A549 (cell line): ENCODE results near the gene SRGAP3. TPM values are rescaled to one million over a fixed set of nuclear protein-coding genes. Genes with fewer than 3 reads are reported as not detected.

Source experiments
- ATAC-seq, 2 experiments: fragments of 200-7000 bp in 1 of 2; fragments of >200 bp in 1 of 2; cut with Nextera tagmentation in 1 of 2; cut with Tn5 transposase in 1 of 2; 3 replicates each; pipeline versions ENCODE4 v1.8.0 to v1.9.1; 2018 to 2020; ENCODE audit warnings: mild to moderate bottlenecking in 1 of 2, moderate library complexity in 1 of 2
- CTCF ChIA-PET: fragments of 300-600 bp; sonication (Branson Sonifier 250); formaldehyde crosslinking; extraction: SDS; loops from one replicate; lab custom pipeline; 2021; ENCODE audit warnings: antibody characterized with exemption, inconsistent platforms; lab: Yijun Ruan, JAX
- POLR2A ChIA-PET: fragments of 350-600 bp; formaldehyde crosslinking; extraction: SDS; loops from one replicate; lab custom pipeline; 2021; ENCODE audit warnings: antibody characterized with exemption, inconsistent platforms; lab: Yijun Ruan, JAX
- DNase-seq, 2 experiments: peaks; one replicate each; pipeline versions ENCODE4 v3.0.0 to v3.0.0-alpha.2; 2011 to 2016; ENCODE audit warnings: low read depth in 1 of 2, low spot score in 1 of 2
- FAIRE-seq: peaks from 2 replicates; lab custom pipeline; 2011; peaks lifted over from hg19 to GRCh38; lab: Jason Lieb, UNC
- H3K27ac ChIP-seq, 2 experiments: fragments of >200 bp; sonication (Bioruptor Twin); formaldehyde crosslinking; 3 replicates each; pipeline ENCODE4 v1.5.1; 2016 to 2017
- H3K4me1 ChIP-seq: fragments of >200 bp; sonication (Bioruptor Twin); formaldehyde crosslinking; 3 replicates; pipeline ENCODE4 v1.6.1; 2016
- H3K4me2 ChIP-seq: fragments of >200 bp; sonication (Bioruptor Twin); formaldehyde crosslinking; 3 replicates; pipeline ENCODE4 v1.6.1; 2016
- H3K4me3 ChIP-seq: fragments of >200 bp; sonication (Bioruptor Twin); formaldehyde crosslinking; 3 replicates; pipeline ENCODE4 v1.5.1; 2016
- H3K9me3 ChIP-seq: fragments of >200 bp; sonication (Bioruptor Twin); formaldehyde crosslinking; 3 replicates; pipeline ENCODE4 v1.6.1; 2016
- CHD4 ChIP-seq: fragments of 200-600 bp; sonication (generic); IDR thresholded peaks from 2 replicates; pipeline ENCODE4 v1.6.1; 2016; ENCODE audit warnings: antibody characterized with exemption, mild to moderate bottlenecking, borderline replicate concordance
- CTCF ChIP-seq: fragments of >200 bp; sonication (Bioruptor Twin); formaldehyde crosslinking; IDR thresholded peaks from 3 replicates; pipeline ENCODE4 v1.5.1; 2016
- HDAC2 ChIP-seq: fragments of 200-600 bp; sonication (generic); IDR thresholded peaks from 2 replicates; pipeline ENCODE4 v1.6.1; 2016
- HES2 ChIP-seq: fragments of >200 bp; sonication (Bioruptor Twin); formaldehyde crosslinking; IDR thresholded peaks from 2 replicates; pipeline ENCODE4 v1.6.1; 2016
- HOXB5 ChIP-seq: fragments of 250-450 bp; sonication (Bioruptor Pico); IDR thresholded peaks from 2 replicates; pipeline ENCODE4 v1.5.0; 2020; ENCODE audit warnings: mild to moderate bottlenecking, moderate library complexity
- JUN ChIP-seq, 2 experiments: fragments of >200 bp; sonication (Bioruptor Twin); formaldehyde crosslinking; IDR thresholded peaks; 2 replicates in 1 of 2; 3 replicates in 1 of 2; pipeline ENCODE4 v1.6.1; 2016 to 2017
- KDM5A ChIP-seq: fragments of 200-600 bp; sonication (generic); IDR thresholded peaks from 2 replicates; pipeline ENCODE4 v1.6.1; 2016; ENCODE audit warnings: antibody characterized with exemption, mild to moderate bottlenecking
- MAFK ChIP-seq: fragments of 450-650 bp; IDR thresholded peaks from 2 replicates; pipeline ENCODE4 v1.6.1; 2014; ENCODE audit not compliant: partially characterized antibody
- MYC ChIP-seq: IDR thresholded peaks from 2 replicates; pipeline ENCODE4 v1.6.1; 2012; ENCODE audit warnings: mild to moderate bottlenecking, inconsistent platforms, low read length, improper control_type of control experiment, borderline replicate concordance
- NR3C1 ChIP-seq: fragments of >200 bp; sonication (Bioruptor Twin); formaldehyde crosslinking; IDR thresholded peaks from 3 replicates; pipeline ENCODE4 v1.6.1; 2017
- PHF8 ChIP-seq: fragments of 200-600 bp; sonication (generic); IDR thresholded peaks from 2 replicates; pipeline ENCODE4 v1.6.1; 2016; ENCODE audit warnings: low read depth, mild to moderate bottlenecking, antibody characterized with exemption, moderate library complexity, borderline replicate concordance
- REST ChIP-seq: fragments of 200-600 bp; sonication (generic); IDR thresholded peaks from 2 replicates; pipeline ENCODE4 v1.6.1; 2016; ENCODE audit warnings: antibody characterized with exemption, mild to moderate bottlenecking, moderate library complexity
- TFCP2L1 ChIP-seq: fragments of 250-450 bp; sonication (Bioruptor Pico); IDR thresholded peaks from 2 replicates; pipeline ENCODE4 v1.5.0; 2021; ENCODE audit warnings: mild to moderate bottlenecking
- ZC3H11A ChIP-seq: fragments of 450-650 bp; IDR thresholded peaks from 2 replicates; pipeline ENCODE4 v1.6.1; 2014; ENCODE audit warnings: antibody characterized with exemption, mild to moderate bottlenecking
- ZFP36 ChIP-seq: fragments of 450-650 bp; IDR thresholded peaks from 2 replicates; pipeline ENCODE4 v1.6.1; 2014; ENCODE audit warnings: borderline replicate concordance; ENCODE audit not compliant: partially characterized antibody
- ZNF302 ChIP-seq: fragments of 250-450 bp; sonication (Bioruptor Pico); IDR thresholded peaks from 2 replicates; pipeline ENCODE4 v1.9.0; 2021; ENCODE audit warnings: inconsistent platforms, mild to moderate bottlenecking, moderate library complexity
- ZSCAN20 ChIP-seq: fragments of 250-450 bp; sonication (Bioruptor Pico); IDR thresholded peaks from 2 replicates; pipeline ENCODE4 v1.8.0; 2022; ENCODE audit warnings: mild to moderate bottlenecking, moderate library complexity
- WGBS: methylation state at CpG from one replicate; pipeline ENCODE4 v1.1.6; 2017; ENCODE audit errors: missing lambda C conversion rate; 5-methylcytosine and 5-hydroxymethylcytosine counted together
- polyA plus RNA-seq, 4 experiments: library from polyadenylated mRNA; depleted of rRNA in 3 of 4; stranded (reverse); fragments of >200 nt; fragmentation: RNase III in 1 of 4; extraction: RNeasy Plus Mini Kit Qiagen cat#74134 plus additional on column Dnase treatment in 1 of 4; gene quantifications; 2 replicates in 3 of 4; 3 replicates in 1 of 4; pipeline ENCODE4 v1.2.3, GENCODE V29; 2011 to 2017
- TF ChIP-seq, protein P1 (sequence below): IDR thresholded peaks from 2 replicates; pipeline ENCODE4 v1.6.1; 2012
- TF ChIP-seq, protein P2 (sequence below): IDR thresholded peaks from 2 replicates; pipeline ENCODE4 v1.6.1; 2012; ENCODE audit warnings: low read depth, borderline replicate concordance

Gene SRGAP3
- polyA plus RNA-seq, 2 of the 4 experiments (the other 2 are of a cell fraction): 1.6 to 2.5 TPM

DNA sequence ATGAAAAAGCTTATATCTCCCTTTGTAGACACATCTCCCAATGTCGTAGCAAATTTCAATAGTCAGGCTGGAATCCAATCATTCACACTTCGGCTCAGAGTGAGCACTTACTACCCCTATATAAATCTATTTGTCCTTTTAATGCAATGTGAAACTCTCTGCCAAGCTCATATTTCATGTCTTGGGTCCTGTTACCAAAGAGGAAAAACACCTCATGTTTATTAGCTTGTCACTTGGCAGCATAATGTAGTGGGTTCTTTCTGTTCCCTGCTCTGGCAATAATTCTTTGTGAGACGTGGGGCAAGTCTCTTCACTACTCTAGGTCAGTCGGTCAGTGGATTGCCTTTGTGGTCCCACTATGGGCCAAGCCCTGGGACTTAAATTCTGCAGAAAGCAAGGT is 107.1 kb downstream of the SRGAP3 start:
- CTCF ChIA-PET: interaction anchor here (1.0 kb wide), 1 partner anchor 13 kb away, joined by 3 read pairs; no protein-coding TSS in a partner anchor

More for the DNA sequence above, 107.1 kb downstream of the SRGAP3 start:
- no peak for ATAC-seq
- 59% methylated on average over 4 of the region's 4 CpGs for WGBS
- POLR2A ChIA-PET: no interaction called here
- Histone ChIP-seq H3K4me1 (no peaks in the 10 kb centered on the region), H3K4me2 (no peak overlapping the region)
- TF ChIP-seq REST (no peak), CTCF (no peak), CHD4 (no peak), TFCP2L1 (no peak), JUN (IDR thresholded peaks at IDR 0.05) (no peak), NR3C1 (no peak), KDM5A (no peak), MAFK (no peak), ZNF302 (CRISPR knock-in tag) (no peak), ZSCAN20 (no peak), HES2 (no peak), HDAC2 (no peak), ZFP36 (no peak), MYC (no peak), HOXB5 (CRISPR knock-in tag) (no peak), PHF8 (no peak), ZC3H11A (no peak)
- TF ChIP-seq, protein P1, sequence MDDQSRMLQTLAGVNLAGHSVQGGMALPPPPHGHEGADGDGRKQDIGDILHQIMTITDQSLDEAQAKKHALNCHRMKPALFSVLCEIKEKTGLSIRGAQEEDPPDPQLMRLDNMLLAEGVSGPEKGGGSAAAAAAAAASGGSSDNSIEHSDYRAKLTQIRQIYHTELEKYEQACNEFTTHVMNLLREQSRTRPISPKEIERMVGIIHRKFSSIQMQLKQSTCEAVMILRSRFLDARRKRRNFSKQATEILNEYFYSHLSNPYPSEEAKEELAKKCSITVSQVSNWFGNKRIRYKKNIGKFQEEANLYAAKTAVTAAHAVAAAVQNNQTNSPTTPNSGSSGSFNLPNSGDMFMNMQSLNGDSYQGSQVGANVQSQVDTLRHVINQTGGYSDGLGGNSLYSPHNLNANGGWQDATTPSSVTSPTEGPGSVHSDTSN: no peak
- TF ChIP-seq, protein P2, sequence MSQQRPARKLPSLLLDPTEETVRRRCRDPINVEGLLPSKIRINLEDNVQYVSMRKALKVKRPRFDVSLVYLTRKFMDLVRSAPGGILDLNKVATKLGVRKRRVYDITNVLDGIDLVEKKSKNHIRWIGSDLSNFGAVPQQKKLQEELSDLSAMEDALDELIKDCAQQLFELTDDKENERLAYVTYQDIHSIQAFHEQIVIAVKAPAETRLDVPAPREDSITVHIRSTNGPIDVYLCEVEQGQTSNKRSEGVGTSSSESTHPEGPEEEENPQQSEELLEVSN: no peak
- TF ChIP-seq, all 56 proteins: peak for 0
- Histone ChIP-seq H3K4me3 (no peak overlapping the region), H3K9me3 (no peaks in the 10 kb centered on the region), H3K27ac (no peak overlapping the region)
- FAIRE-seq (no peak), DNase-seq (no peak)
